Right lobe of liver (tissue), 4 donors: Measurements from ENCODE around the gene PLXNA1.

Experiments used
- CTCF ChIP-seq, 4 donors: fragments of 200-600 bp in 3 of 4; fragments of 450-650 bp in 1 of 4; IDR thresholded peaks; one replicate each; pipeline versions ENCODE4 v1.5.1 to v1.8.0; 2016 to 2022; ENCODE audit warnings: antibody characterized with exemption in 4 of 4, mild to moderate bottlenecking in 2 of 4
- POLR2A ChIP-seq: fragments of 450-650 bp; IDR thresholded peaks from one replicate; pipeline ENCODE4 v1.6.1; 2017; ENCODE audit warnings: antibody characterized with exemption, mild to moderate bottlenecking
- donor health status: DM: no; HTN: no; CAD: no.
- donor health status: DM: no; HTN: no; CAD: no.
- donor health status: DM: no; HTN: yes; CAD: no.

DNA sequence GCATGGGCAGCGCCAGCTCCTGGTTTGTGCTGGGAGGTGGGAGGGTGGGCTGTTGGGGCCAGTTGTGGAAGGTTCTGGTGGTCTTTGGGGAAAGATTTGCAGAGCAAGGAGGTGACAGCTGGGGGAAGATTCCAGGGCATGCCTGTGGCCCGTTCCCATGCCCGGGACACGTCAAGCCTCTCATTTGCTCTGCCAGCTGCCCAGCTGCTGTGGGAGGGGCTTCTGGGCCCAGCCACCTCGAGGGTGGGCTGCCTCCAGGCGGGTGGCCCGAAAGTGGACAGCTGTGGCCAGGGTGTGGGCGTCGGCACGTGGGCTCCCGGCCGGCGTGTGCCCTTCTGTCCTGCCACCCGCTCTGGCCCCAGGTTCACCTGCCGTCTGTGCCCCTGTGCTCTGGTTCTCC lies 17.2 kb downstream of the PLXNA1 start:
- no peak for TF ChIP-seq CTCF (IDR thresholded peaks at IDR 0.05)
- no peak for TF ChIP-seq POLR2A
